Esophagus muscularis mucosa (tissue), 4 donors: ENCODE results near the gene LRRC4C.

Experiments used
- CTCF ChIP-seq, 3 experiments: fragments of 200-600 bp in 2 of 3; fragments of 450-650 bp in 1 of 3; sonication (generic) in 2 of 3; IDR thresholded peaks; one replicate each; pipeline ENCODE4 v1.5.1; 2017 to 2019; ENCODE audit warnings: antibody characterized with exemption in 3 of 3, mild to moderate bottlenecking in 2 of 3, moderate library complexity in 1 of 3
- EP300 ChIP-seq: sonication (generic); formaldehyde crosslinking; IDR thresholded peaks from one replicate; pipeline ENCODE4 v1.6.1; 2017; ENCODE audit warnings: antibody characterized with exemption
- POLR2A ChIP-seq: fragments of 450-650 bp; IDR thresholded peaks from one replicate; pipeline ENCODE4 v1.6.1; 2017; ENCODE audit warnings: antibody characterized with exemption, moderate library complexity, mild to moderate bottlenecking, low read depth
- POLR2AphosphoS5 ChIP-seq, 2 donors: sonication (generic); formaldehyde crosslinking; IDR thresholded peaks; one replicate each; pipeline ENCODE4 v1.6.1; 2017; ENCODE audit warnings: antibody characterized with exemption in 2 of 2

GRCh38 chr11:41121600-41121999, 337.9 kb downstream of the LRRC4C start:
- no peak for TF ChIP-seq CTCF (IDR thresholded peaks at IDR 0.05)
- no peak for TF ChIP-seq POLR2A
- no peak for TF ChIP-seq POLR2AphosphoS5 (IDR thresholded peaks at IDR 0.05)
- TF ChIP-seq EP300 = no peak
